Suprapubic skin (tissue), 4 donors: ENCODE results near the gene TEX26.

Experiments
- EP300 ChIP-seq: sonication (generic); formaldehyde crosslinking; IDR thresholded peaks from one replicate; pipeline ENCODE4 v1.6.1; 2017; ENCODE audit warnings: antibody characterized with exemption
- POLR2AphosphoS5 ChIP-seq, 3 donors: sonication (generic); formaldehyde crosslinking; IDR thresholded peaks; one replicate each; pipeline ENCODE4 v1.6.1; 2017; ENCODE audit warnings: antibody characterized with exemption in 3 of 3
- TF ChIP-seq, protein P1 (sequence below), 2 donors: fragments of 200-600 bp in 1 of 2; fragments of 450-650 bp in 1 of 2; sonication (generic) in 1 of 2; IDR thresholded peaks; one replicate each; pipeline ENCODE4 v1.5.1; 2016 to 2019; ENCODE audit warnings: antibody characterized with exemption in 2 of 2, mild to moderate bottlenecking in 1 of 2, moderate library complexity in 1 of 2

GRCh38 chr13:30991922-30992321, 59.5 kb downstream of the TEX26 start:
- TF ChIP-seq, protein P1, sequence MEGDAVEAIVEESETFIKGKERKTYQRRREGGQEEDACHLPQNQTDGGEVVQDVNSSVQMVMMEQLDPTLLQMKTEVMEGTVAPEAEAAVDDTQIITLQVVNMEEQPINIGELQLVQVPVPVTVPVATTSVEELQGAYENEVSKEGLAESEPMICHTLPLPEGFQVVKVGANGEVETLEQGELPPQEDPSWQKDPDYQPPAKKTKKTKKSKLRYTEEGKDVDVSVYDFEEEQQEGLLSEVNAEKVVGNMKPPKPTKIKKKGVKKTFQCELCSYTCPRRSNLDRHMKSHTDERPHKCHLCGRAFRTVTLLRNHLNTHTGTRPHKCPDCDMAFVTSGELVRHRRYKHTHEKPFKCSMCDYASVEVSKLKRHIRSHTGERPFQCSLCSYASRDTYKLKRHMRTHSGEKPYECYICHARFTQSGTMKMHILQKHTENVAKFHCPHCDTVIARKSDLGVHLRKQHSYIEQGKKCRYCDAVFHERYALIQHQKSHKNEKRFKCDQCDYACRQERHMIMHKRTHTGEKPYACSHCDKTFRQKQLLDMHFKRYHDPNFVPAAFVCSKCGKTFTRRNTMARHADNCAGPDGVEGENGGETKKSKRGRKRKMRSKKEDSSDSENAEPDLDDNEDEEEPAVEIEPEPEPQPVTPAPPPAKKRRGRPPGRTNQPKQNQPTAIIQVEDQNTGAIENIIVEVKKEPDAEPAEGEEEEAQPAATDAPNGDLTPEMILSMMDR (IDR thresholded peaks at IDR 0.05): no peak
- TF ChIP-seq POLR2AphosphoS5 (IDR thresholded peaks at IDR 0.05) (no peak), EP300 (no peak)
